Retina (tissue), 1 donor: ENCODE data around the gene NFKB1.

ENCODE experiments used
- DNase-seq: peaks from one replicate; pipeline ENCODE4 v3.0.0-alpha.2; 2016

NFKB1 gene

GRCh38 chr4:102633100-102633499 is 131.9 kb downstream of the NFKB1 start:
- no peak for DNase-seq

GRCh38 chr4:102637391-102637790 is 136.2 kb downstream of the NFKB1 start:
- DNase-seq, result no peak

- no peak for DNase-seq
Observed at GRCh38 chr4:102638621-102639020, 137.5 kb downstream of the NFKB1 start.

GRCh38 chr4:102639598-102639997 is 138.4 kb downstream of the NFKB1 start:
- no peak for DNase-seq

GRCh38 chr4:102640669-102641068 is 139.5 kb downstream of the NFKB1 start:
- no peak for DNase-seq

- no peak for DNase-seq
Observed at GRCh38 chr4:102641793-102642192, 140.6 kb downstream of the NFKB1 start.

- no peak for DNase-seq
Observed at GRCh38 chr4:102642631-102643298, 141.6 kb downstream of the NFKB1 start.

- DNase-seq, result no peak
Observed at GRCh38 chr4:102647117-102647516, 146.0 kb downstream of the NFKB1 start.

GRCh38 chr4:102657206-102657605 is 156.0 kb downstream of the NFKB1 start:
- DNase-seq, result no peak

GRCh38 chr4:102663073-102663472 is 161.9 kb downstream of the NFKB1 start:
- no peak for DNase-seq

- no peak for DNase-seq
Observed at GRCh38 chr4:102665527-102665926, 164.4 kb downstream of the NFKB1 start.
